A673 (cell line): ENCODE data around the gene TNIP1.

ENCODE experiments used
- EZH2 ChIP-seq: fragments of 200-600 bp; sonication (generic); IDR thresholded peaks from 2 replicates; pipeline ENCODE4 v1.6.1; 2017; ENCODE audit warnings: borderline replicate concordance, low read depth, mild to moderate bottlenecking, mixed read lengths, antibody characterized with exemption, low read length; ENCODE audit not compliant: poor library complexity, severe bottlenecking
- TF ChIP-seq, protein P1 (sequence below): fragments of 300-800, 200-600 bp; sonication (generic); conservative IDR thresholded peaks from 2 replicates; pipeline ENCODE4 v1.5.1; 2017; ENCODE audit warnings: low read depth, mild to moderate bottlenecking, antibody characterized with exemption, low read length, moderate library complexity, mixed read lengths

DNA sequence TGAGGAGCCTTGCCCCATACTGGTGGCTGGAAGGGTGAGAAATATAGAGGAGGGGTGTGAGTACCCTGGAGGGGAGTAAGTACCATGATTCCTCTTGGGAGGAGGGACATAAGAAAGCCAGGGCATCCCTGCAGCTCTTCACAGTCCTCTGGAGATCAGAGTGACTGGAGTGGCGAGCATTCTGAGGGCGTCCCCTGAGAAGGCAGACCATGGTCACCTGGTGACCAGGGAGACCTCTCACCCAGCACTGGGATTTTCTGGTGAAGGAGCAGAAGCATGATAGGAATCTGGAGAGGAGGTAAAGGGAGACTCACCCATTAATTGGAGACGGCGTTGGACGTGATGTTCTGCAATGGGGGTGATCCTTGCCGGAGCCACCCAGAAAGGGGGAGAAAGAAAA lies 88.1 kb downstream of the TNIP1 start:
- TF ChIP-seq, protein P1, sequence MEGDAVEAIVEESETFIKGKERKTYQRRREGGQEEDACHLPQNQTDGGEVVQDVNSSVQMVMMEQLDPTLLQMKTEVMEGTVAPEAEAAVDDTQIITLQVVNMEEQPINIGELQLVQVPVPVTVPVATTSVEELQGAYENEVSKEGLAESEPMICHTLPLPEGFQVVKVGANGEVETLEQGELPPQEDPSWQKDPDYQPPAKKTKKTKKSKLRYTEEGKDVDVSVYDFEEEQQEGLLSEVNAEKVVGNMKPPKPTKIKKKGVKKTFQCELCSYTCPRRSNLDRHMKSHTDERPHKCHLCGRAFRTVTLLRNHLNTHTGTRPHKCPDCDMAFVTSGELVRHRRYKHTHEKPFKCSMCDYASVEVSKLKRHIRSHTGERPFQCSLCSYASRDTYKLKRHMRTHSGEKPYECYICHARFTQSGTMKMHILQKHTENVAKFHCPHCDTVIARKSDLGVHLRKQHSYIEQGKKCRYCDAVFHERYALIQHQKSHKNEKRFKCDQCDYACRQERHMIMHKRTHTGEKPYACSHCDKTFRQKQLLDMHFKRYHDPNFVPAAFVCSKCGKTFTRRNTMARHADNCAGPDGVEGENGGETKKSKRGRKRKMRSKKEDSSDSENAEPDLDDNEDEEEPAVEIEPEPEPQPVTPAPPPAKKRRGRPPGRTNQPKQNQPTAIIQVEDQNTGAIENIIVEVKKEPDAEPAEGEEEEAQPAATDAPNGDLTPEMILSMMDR, result no peak
- no peak for TF ChIP-seq EZH2
